Raji (cell line): ENCODE data around the gene NME9.

Experiments used
- POLR2A ChIP-seq: IDR thresholded peaks from 2 replicates; pipeline ENCODE4 v1.6.1; 2011; ENCODE audit warnings: low read depth, low read length, control low read depth; ENCODE audit not compliant: insufficient read depth

The NME9 gene

DNA sequence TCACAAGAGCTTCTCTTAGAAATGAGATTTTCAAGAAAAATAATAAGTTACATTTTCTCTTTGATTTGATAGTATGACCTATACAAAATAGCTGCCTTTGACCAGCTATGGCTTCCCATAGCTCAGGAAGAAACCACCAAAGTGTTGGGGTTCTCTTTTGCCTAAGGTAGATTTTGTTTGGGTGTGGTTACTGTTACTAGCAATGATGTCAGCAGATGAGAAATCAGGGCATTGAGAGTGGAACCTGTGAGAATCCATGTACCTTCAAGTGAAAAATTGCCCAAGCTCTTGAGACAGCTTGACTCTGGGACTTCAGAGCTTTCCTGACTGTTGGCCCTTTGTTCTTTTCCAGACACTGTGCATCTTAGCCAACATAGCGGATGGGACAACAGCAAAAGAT lies 45.6 kb downstream of the NME9 start:
- no peak for TF ChIP-seq POLR2A

DNA sequence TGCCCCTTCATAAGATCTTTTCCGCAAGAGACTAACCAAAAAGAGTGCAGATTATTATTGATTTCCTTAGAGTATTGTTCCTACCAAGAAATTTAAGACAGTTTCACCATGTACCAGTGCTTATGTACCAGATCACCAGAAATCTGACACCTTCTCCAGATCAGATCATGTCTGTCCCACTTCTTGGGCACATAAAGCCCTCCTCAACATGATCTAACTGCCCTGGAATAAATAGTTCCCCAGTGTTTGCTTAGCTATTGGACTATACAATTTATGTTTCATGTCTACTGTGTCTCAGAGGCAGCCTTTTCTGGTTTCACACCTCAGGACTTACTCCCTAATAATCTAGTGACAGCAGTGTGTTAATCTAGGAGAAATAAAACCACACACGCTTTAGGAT lies 46.8 kb downstream of the NME9 start:
- no peak for TF ChIP-seq POLR2A

- no peak for TF ChIP-seq POLR2A
Observed at GRCh38 chr3:138281561-138281960, 48.1 kb downstream of the NME9 start.

GRCh38 chr3:138271189-138271794 lies 58.4 kb downstream of the NME9 start:
- TF ChIP-seq POLR2A = no peak

DNA sequence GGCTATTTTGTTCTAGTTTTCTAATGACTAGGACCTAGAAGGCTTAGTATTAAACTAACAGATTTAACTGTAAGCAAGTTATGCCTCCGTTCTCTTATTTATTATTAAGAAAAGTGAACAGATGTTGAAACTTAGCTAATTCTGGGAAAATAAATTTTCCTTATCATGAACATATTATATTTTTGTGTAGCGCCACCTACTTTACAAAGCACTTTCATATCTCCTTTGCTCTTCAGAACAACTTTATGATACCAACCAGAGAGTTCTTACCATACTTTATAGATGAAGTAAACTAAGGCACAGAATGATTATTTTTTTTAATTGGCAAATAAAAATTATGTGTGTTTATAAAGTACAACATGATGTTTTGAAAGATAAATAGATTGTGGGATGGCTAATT lies 59.4 kb downstream of the NME9 start:
- no peak for TF ChIP-seq POLR2A

GRCh38 chr3:138267083-138267482 lies 62.6 kb downstream of the NME9 start:
- TF ChIP-seq POLR2A = no peak

DNA sequence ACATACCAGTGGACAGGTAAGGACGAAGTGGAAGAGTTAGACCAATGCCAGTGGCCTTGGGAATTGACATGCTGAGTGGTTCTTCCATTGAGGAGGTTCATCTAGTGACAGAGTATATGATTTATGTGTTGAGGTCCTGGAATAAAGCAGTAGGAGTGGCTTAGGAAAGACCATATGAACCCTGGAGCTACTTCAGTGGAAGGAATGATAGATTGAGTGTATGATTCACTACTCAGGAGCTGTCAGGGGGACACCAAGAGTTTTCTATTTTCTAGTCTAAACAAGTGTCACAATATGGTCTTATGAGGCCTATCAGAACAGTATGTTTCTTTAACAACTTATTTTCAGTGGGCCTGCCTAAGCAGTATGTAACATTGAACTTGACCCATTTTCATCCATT lies 63.9 kb downstream of the NME9 start:
- no peak for TF ChIP-seq POLR2A

- no peak for TF ChIP-seq POLR2A
Observed at GRCh38 chr3:138263104-138263503, 66.5 kb downstream of the NME9 start.

DNA sequence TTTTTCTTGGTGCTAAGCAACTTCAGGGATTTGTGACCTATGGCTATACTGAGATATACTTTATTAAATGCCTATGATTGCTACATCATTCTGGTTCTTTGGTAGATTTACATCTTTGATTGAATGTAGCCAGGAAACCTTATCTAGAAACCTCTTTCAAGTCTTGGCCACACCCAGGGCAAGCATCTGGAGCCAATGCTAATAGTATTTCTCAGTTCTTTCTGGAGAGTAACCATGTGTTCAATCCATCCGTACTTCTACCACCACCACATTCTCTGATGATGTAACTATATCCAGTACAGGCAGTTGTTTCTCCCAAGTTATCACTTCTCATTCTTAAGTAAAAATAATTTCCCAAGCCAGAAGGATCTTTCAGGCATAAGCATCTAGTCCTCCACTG lies 69.0 kb downstream of the NME9 start:
- TF ChIP-seq POLR2A = no peak

DNA sequence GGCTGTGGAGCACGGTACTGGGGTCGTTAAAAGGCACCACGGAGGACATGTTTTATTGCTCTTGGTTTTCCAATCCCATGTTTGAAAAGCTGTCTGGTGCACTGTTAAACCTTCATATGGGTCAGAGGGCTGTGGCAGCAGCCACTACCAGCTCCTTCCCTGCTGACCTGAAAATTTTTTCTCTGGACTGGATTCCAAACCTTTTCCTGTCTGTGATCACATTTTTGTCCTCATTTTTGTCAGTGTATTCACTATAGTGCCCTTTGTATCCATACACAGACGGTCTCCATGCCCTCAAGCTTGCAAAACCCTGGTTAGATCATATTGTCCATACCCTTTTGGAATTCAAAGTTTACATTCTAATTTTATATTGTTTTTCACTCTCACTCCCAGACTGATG lies 70.5 kb downstream of the NME9 start:
- TF ChIP-seq POLR2A = no peak

DNA sequence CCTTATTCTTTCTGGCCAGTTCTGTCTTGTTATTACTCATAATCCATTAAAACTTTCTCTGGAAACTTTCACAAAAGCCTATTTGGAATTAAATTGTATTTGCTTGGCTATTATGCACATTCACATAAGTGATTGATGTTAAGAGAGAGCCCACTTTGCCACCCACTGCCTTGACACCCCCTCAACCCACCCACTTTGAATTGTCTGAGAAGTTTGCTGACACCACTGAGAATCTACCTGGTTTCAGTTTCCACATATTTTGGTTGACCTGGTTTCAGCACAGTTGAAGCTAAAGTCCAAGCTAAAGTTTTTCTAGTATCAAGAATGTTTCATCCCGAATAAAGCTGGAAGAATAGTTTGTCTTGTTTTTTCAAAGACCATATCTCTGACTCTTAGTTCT lies 71.7 kb downstream of the NME9 start:
- TF ChIP-seq POLR2A = no peak

GRCh38 chr3:138256022-138256421 lies 73.6 kb downstream of the NME9 start:
- TF ChIP-seq POLR2A = no peak

DNA sequence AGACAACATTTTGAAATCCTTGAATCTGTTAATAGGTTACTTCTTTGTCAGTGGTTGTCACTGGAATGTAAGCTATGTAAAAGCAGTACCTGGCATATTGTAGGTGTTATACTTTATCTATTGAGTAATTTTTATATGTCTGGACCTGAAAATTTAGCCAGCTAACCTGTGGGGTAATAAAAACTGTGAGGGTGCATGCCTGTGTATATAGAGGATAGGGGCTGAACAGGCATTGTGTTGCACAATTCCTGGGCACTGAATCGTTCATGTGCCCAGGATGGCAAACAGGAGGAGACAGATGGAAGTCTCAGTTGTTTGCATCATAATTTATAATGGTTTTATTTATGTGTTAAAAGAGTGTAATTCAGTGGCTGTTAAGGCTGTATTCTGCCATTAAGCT lies 75.4 kb downstream of the NME9 start:
- TF ChIP-seq POLR2A = no peak

DNA sequence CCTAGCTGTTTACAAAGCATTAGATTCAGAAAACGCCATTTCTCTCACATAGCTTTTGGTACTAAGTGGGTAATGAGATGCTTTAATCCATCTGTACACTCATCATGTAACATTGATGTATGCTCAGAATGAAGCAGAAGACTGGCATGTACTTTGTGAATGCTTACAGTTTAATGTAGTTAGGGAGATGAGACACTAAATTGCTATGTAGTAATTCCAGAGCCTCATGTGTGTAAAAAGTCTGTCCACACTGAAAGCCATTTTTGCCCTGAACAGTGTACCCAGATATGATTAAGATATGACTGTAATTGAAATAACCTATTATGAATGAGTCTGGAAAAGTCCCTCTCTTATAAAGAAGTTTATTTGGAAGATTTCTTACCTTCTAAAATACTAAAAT lies 76.0 kb downstream of the NME9 start:
- no peak for TF ChIP-seq POLR2A
